Measurements from ENCODE around the gene CES4A.
"Not testable (repeated sequence)": the region's sequence is repeated elsewhere in the genome, so short reads cannot be mapped to it uniquely, and the experiment has no call there.

The CES4A gene

GRCh38 chr16:66958857-66959703, 29.3 kb upstream of the CES4A start:
- no peak for FAIRE-seq

DNA sequence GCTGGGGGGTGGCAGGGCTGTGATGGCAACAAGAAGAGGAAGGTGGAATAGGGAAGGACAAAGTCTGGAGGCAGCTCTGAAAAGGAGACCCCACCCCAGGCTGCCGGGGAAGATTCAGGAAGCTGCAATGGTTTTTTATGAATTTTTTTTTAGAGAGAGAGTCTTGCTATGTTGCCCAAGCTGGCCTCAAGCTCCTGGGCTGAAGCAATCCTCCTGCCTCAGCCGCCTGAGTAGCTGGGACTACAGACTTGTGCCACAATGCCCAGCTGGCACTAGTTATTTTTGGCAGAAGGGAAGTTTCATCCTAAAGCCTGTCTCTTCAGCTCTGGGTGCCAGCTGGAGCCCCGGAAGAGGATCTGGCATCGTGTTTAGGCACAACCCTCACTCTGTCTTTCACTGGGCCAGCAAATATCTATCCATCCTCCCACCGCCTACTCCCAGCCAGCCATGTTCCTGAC, 28.7 kb upstream of the CES4A start:
- FAIRE-seq, result no peak

GRCh38 chr16:66960270-66960669, 28.1 kb upstream of the CES4A start:
- no peak for FAIRE-seq

DNA sequence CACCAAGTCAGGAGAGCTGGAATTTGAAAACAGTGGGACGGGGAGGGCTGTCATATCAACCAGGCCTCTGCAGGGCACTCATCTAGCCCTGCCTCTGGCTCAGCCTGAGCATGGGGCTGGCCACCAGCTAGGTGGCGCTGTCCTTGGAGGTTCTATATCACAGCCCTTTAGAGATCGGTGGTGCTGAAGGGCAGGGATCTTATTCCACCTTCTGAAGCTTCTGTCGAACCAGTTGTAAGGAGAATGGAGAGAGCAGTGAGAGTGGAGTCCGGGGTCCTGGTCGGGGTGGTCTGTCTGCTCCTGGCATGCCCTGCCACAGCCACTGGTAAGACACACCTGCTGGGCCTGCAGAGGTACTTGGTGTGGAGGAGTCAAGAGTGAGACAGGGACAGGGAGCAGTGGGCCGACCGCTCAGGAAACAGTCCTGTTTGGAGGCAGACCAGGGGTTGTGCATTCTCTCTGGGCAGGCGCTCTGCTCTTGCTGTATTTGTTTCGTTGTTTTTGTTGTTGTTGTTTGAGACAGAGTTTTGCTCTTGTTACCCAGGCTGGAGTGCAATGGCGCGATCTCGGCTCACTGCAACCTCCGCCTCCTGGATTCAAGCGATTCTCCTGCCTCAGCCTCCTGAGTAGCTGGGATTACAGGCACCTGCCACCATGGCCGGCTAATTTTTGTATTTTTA, 27.2 kb upstream of the CES4A start, which contains the start of gene CES3:
TSS of gene CES3 (plus strand) at position 202 of the 680 bp plus-strand sequence. CDS start at position 244, 42 bp downstream.
- no peak for FAIRE-seq

- FAIRE-seq, result no peak
Observed at GRCh38 chr16:66961914-66962313, 26.5 kb upstream of the CES4A start.

DNA sequence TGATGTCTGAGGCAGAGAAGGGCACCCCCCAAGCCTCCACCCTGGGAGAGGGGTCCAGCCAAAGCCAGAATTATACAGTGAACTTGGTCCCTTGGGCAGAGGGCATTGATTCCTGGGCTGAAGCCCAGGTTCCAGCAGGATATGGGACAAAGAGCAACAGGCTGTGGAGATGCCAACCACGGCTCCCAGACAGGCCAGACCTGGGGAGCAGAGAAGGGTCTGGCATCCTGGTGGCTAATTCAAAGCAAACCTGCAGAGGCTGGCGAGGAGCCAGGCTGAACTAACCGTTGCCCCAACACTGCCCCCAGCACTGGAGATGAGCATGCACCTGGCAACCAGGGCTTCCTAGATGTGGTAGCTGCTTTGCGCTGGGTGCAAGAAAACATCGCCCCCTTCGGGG, 24.3 kb upstream of the CES4A start:
- no peak for FAIRE-seq

DNA sequence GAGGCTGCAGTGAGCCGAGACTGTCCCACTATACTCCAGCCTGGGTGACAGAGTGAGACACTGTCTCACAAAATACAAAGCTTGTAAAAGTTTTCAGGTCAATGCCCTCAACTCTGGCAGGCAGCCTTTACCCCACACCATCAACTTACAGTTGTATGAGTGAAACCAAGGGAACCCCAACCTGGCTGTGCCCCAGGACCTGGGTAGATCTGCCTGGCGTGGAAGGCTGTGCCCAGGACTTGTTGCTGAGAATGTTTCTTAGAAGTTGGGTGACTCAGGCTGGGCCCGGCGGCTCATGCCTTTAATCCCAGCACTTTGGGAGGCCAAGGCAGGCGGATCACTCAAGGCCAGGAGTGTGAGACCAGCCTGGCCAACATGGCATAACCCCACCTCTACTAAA, 19.5 kb upstream of the CES4A start:
- no peak for FAIRE-seq

- no peak for FAIRE-seq
Observed at GRCh38 chr16:66970775-66971720, 17.3 kb upstream of the CES4A start.

GRCh38 chr16:66972983-66973382, 15.4 kb upstream of the CES4A start:
- no peak for FAIRE-seq

DNA sequence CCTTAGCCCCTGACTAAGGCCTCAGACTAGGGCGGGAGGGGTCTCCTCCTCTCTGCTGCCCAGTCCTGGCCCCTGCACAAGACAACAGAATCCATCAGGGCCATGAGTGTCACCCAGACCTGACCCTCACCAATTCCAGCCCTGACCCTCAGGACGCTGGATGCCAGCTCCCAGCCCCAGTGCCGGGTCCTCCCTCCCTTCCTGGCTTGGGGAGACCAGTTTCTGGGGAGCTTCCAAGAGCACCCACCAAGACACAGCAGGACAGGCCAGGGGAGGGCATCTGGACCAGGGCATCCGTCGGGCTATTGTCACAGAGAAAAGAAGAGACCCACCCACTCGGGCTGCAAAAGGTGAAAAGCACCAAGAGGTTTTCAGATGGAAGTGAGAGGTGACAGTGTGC, 14.7 kb upstream of the CES4A start:
- FAIRE-seq, result no peak

- not testable (repeated sequence) for FAIRE-seq
Observed at GRCh38 chr16:66974156-66974931, 14.0 kb upstream of the CES4A start.

GRCh38 chr16:66974932-66975246, 13.5 kb upstream of the CES4A start:
- FAIRE-seq, result not testable (repeated sequence)

DNA sequence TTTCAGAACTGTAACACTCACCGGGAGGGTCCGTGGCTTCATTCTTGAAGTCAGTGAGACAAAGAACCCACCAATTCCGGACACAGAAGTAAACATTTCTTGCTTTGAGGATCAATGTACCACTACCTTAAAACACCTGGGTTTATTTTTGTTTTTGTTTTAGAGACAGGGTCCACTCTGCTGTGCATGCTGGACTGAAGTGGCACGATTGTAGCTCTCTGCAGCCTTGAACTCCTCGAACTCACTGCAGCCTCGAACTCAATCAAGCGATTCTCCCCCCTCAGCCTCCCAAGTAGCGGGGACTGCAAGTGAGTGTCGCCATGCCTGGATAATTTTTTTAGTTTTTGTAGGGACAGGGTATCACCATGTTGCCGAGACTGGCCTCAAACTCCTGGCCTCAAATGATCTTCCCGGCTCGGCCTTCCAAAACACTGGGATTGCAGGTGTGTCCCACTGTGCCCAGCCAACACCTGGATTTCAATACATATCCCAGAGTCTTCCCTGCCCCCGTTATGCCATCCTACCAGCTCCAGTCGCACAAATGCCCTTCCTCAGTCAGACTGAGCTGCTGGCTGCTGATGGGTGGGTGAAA, 13.0 kb upstream of the CES4A start:
- FAIRE-seq, result no peak

- FAIRE-seq, result no peak
Observed at GRCh38 chr16:66976746-66977145, 11.6 kb upstream of the CES4A start.

DNA sequence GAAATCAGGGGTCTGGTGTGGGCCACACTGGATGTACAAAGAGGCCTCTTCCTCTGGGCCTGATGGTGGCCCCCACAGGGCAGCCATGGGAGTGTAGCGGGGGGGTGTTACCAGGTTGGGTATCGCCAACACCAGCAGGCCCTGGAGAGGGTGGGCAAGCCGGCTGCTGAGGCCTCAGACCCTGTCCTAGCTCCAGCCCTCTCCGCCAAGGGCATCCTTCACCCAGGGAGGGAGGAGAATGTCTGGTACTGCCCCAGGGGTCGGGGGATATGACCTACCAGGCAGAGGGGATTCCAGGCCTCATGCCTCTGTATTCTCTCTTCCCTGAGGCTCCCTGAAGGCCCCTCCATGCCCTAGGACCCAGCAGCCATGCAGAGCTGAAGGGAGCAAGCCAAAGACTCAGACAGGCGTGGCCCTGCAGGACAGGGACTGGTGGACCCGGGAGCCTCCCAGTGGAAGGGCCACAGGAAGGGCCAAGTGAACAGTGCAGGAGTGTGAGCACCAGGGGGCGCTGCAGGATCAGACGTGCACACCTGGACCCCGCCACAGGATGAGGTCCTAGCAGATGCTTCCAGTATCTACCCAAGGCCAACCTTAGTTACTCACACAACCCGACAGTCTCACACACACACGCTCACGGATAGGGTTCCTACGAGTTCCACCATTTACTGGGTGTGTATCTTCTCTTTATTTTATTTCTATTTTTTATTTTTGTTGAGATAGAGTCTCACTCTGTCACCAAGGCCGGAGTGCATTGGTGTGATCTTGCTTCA, 10.9 kb upstream of the CES4A start:
- FAIRE-seq, result no peak

DNA sequence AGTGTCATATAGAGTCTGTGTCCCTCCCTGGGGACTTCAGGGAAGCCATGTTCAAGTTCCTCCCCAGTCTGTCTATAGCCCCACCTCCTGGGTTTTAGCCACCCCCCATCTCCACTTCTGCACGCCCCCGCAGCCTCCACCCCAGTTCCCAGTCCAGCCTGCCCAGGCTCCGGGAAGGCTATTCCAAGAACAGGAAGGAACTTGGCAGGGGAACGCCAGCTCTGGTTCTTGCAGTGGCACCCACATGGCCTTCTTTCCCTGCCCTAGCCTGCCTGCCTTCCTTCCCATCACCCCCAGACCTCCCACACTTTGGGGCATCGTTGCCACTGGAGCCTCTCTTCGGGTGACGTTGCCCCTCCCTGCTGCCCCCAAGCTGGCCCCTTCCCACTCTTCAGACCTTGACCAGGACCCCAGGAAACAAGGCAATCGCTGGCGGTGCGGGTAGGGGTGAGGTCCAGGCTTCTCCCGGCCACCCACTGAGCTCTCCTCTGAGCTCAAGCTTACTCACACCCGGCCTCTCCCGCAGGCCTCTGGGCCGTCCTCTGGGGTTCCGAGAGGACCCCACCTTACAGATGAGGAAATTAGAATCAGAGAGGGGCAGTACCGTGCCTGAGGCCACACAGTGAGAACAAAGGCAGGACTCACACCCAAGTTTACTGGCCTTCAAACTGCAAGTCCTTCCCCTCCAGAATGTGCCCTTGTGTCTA, 9.2 kb upstream of the CES4A start:
- no peak for FAIRE-seq

- FAIRE-seq, result no peak
Observed at GRCh38 chr16:66983033-66983432, 5.4 kb upstream of the CES4A start.

DNA sequence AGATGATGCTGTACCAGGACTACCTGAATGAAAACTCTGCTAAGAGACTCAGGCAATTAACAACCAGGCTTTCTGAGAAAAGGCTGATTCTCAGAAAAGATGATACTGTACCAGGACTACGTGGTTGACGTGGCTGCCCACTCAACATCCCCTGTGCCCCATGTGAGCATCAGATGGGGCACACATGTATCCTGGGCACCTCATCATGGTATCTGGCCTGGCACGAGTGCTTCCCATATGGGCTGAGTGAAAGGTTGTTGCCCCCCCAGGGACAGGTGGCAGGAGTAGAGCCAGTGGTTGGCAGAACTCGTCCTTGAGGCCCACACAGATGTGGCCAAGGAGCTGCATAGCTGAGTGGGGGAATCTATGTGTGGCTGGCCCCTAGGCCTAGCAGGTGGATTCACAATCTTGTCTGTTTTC, 3.5 kb upstream of the CES4A start:
- FAIRE-seq, result no peak

DNA sequence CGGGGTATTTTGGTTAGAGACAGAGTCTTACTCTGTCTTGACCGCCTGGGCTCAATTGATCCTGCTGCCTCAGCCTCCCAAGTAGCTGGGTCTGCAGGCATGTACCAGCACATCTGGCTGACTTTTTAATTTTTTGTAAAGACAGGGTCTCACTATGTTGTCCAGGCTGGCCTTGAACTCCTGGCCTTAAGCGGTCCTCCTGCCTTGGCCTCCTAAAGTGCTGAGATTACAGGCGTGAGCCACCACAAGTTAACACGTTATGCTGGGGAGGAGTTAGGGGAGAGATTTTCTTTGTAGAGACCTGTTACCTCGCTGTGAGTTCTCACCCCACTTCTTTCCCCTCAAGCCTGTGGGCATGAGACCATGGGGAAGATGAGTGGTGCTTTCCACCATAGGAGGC, 1.8 kb upstream of the CES4A start:
- no peak for FAIRE-seq

DNA sequence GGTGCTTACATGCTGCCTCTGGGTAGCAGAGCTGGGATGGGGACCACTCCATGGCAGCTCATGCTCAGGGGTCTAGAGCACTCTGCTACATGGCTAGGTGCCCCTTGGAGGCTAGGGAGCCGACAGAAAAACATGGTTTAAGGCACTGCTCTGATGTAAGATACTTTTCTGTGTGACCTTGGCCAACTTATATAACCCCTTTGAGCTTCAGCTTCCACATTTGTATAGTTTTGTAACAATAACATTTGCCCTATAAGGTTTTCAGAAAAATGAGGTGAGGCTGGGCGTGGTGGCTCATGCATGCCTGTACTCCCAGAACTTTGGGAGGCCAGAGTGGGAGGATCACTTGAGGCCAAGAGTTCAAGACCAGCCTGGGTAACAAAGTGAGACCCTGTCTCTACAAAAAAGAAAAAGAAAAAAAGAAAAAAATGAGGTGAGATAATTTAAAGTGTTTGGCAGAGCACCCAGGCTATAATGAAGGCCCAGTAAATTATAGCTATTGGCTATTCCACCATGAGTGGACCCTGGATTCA, 3.2 kb downstream of the CES4A start:
- FAIRE-seq, result no peak
